Measurements from ENCODE around the gene SSR3.

DNA sequence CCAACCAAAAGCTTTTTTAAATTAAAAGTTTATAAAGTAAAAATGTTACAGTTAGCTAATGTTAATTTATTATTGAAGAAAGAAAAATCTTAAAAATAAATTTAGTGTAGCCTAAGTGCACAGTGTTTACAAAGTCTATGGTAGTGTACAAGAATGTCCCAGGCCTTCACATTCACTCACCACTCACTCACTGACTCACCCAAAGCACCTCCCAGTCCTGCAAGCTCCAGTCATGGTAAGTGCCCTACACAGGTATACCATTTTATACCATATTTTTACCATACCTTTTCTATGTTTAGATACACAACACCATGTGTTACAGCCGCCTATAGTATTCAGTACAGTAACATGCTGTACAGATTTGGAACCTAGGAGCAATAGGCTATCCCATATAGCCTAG, 29.1 kb downstream of the SSR3 start:
- TF ChIP-seq, protein P1, sequence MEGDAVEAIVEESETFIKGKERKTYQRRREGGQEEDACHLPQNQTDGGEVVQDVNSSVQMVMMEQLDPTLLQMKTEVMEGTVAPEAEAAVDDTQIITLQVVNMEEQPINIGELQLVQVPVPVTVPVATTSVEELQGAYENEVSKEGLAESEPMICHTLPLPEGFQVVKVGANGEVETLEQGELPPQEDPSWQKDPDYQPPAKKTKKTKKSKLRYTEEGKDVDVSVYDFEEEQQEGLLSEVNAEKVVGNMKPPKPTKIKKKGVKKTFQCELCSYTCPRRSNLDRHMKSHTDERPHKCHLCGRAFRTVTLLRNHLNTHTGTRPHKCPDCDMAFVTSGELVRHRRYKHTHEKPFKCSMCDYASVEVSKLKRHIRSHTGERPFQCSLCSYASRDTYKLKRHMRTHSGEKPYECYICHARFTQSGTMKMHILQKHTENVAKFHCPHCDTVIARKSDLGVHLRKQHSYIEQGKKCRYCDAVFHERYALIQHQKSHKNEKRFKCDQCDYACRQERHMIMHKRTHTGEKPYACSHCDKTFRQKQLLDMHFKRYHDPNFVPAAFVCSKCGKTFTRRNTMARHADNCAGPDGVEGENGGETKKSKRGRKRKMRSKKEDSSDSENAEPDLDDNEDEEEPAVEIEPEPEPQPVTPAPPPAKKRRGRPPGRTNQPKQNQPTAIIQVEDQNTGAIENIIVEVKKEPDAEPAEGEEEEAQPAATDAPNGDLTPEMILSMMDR (IDR thresholded peaks at IDR 0.05): no peak
- TF ChIP-seq EP300 (IDR thresholded peaks at IDR 0.05) (no peak), POLR2A (IDR thresholded peaks at IDR 0.05) (no peak)

Data from ovary (tissue), 3 donors.